H1 (cell line): Measurements from ENCODE around the gene CSE1L. TPM values are rescaled to one million over a fixed set of nuclear protein-coding genes. Genes with fewer than 3 reads are reported as not detected.
A peak's percentile ranks its signal among the peaks of the same experiment; 100 is the strongest.

Experiments
- JUND ChIP-seq: IDR thresholded peaks from 2 replicates; pipeline ENCODE4 v1.6.1; 2011; ENCODE audit warnings: mild to moderate bottlenecking, improper control_type of control experiment, low read length
- POLR2AphosphoS5 ChIP-seq: IDR thresholded peaks from 2 replicates; pipeline ENCODE4 v1.6.1; 2011; ENCODE audit warnings: low read depth, low read length
- SUZ12 ChIP-seq: fragments of 200-600 bp; sonication (generic); IDR thresholded peaks from 2 replicates; pipeline ENCODE4 v1.6.1; 2012; ENCODE audit warnings: mild to moderate bottlenecking, inconsistent platforms, low read length, moderate library complexity, mixed read lengths
- TCF12 ChIP-seq: IDR thresholded peaks from 2 replicates; pipeline ENCODE4 v1.6.1; 2011; ENCODE audit warnings: low read depth, mild to moderate bottlenecking, low read length
- TEAD4 ChIP-seq: IDR thresholded peaks from 2 replicates; pipeline ENCODE4 v1.6.1; 2012; ENCODE audit warnings: low read depth, low read length, inconsistent platforms, mixed read lengths
- YY1 ChIP-seq: IDR thresholded peaks from 2 replicates; pipeline ENCODE4 v1.6.1; 2011; ENCODE audit warnings: low read depth, mild to moderate bottlenecking, low read length
- polyA plus RNA-seq, 7 experiments: library from polyadenylated mRNA; depleted of rRNA in 3 of 7; stranded (reverse) in 5 of 7; unstranded in 2 of 7; fragments of >200 nt in 5 of 7; fragments of 200-250 nt in 2 of 7; gene quantifications; 1 replicate in 5 of 7; 2 replicates in 1 of 7; 4 replicates in 1 of 7; pipeline versions ENCODE4 v1.2.1 to v1.2.3, GENCODE V29; 2011 to 2013; ENCODE audit warnings: missing spikeins in 2 of 7, mixed read lengths in 2 of 7
- total RNA-seq: library from RNA; stranded (reverse); fragmentation: NEBNext Ultra II Directional; extraction: Animal tissue kit (Norgen Biotek cat#: 25700); gene quantifications from 2 replicates; pipeline ENCODE4 v1.2.1, GENCODE V29; 2021
- TF ChIP-seq, protein P1 (sequence below): fragments of 300-600 bp; sonication (generic); IDR thresholded peaks from 2 replicates; pipeline ENCODE4 v1.7.1; 2012; ENCODE audit warnings: low read length, moderate library complexity, mild to moderate bottlenecking, inconsistent platforms; ENCODE audit not compliant: insufficient replicate concordance
- TF ChIP-seq, protein P2 (sequence below), 3 experiments: IDR thresholded peaks; 1 replicate in 2 of 3; 2 replicates in 1 of 3; pipeline versions ENCODE4 v1.5.1 to v1.6.1; 2011; ENCODE audit warnings: low read length in 3 of 3, mild to moderate bottlenecking in 3 of 3, inconsistent platforms in 2 of 3, low read depth in 1 of 3, moderate library complexity in 1 of 3; ENCODE audit not compliant: insufficient read depth in 1 of 3; ENCODE audit errors: control extremely low read depth in 1 of 3

CSE1L gene
- total and polyA plus RNA-seq, 2 of the 8 experiments (the other 6 are each of a cell fraction or from before 2014, with no cell fraction given): 94.1 to 269 TPM

DNA sequence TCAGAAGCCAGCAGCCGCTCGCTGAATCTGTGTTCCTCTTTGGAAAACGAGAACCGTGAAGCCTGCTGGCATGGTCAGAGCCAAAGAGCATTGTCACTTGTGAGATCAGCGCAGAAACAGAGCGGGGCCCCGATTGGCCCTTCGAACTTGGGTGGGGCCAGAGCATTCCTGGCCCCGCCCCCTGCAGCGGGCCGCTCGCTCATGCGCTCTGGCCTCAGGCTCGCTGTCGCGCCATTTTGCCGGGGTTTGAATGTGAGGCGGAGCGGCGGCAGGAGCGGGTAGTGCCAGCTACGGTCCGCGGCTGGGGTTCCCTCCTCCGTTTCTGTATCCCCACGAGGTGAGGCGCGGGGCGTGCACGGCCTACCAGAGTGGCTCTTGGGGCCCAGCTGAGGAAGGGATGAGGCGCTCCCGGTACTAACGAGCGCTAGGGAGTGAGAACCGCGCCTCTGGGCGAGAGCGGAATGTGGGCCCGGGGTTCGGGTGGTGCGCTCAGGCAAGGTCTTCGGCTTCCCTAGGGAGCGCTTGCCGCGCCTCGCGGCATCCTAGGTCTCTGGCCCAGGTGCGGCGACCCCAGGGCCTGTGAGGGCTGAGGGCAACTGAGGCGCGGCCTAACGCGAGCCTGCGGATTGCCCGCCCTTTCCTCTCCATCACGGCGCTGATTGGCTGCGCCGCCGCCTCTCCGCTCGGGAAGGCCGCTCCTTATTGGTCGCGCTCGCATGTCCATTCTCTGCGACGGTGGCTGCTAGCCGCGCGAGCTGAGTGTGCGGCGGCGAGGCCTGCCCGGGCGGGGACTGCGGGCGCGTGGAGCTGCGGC, at the start of gene CSE1L (continued):
- TF ChIP-seq, protein P1, sequence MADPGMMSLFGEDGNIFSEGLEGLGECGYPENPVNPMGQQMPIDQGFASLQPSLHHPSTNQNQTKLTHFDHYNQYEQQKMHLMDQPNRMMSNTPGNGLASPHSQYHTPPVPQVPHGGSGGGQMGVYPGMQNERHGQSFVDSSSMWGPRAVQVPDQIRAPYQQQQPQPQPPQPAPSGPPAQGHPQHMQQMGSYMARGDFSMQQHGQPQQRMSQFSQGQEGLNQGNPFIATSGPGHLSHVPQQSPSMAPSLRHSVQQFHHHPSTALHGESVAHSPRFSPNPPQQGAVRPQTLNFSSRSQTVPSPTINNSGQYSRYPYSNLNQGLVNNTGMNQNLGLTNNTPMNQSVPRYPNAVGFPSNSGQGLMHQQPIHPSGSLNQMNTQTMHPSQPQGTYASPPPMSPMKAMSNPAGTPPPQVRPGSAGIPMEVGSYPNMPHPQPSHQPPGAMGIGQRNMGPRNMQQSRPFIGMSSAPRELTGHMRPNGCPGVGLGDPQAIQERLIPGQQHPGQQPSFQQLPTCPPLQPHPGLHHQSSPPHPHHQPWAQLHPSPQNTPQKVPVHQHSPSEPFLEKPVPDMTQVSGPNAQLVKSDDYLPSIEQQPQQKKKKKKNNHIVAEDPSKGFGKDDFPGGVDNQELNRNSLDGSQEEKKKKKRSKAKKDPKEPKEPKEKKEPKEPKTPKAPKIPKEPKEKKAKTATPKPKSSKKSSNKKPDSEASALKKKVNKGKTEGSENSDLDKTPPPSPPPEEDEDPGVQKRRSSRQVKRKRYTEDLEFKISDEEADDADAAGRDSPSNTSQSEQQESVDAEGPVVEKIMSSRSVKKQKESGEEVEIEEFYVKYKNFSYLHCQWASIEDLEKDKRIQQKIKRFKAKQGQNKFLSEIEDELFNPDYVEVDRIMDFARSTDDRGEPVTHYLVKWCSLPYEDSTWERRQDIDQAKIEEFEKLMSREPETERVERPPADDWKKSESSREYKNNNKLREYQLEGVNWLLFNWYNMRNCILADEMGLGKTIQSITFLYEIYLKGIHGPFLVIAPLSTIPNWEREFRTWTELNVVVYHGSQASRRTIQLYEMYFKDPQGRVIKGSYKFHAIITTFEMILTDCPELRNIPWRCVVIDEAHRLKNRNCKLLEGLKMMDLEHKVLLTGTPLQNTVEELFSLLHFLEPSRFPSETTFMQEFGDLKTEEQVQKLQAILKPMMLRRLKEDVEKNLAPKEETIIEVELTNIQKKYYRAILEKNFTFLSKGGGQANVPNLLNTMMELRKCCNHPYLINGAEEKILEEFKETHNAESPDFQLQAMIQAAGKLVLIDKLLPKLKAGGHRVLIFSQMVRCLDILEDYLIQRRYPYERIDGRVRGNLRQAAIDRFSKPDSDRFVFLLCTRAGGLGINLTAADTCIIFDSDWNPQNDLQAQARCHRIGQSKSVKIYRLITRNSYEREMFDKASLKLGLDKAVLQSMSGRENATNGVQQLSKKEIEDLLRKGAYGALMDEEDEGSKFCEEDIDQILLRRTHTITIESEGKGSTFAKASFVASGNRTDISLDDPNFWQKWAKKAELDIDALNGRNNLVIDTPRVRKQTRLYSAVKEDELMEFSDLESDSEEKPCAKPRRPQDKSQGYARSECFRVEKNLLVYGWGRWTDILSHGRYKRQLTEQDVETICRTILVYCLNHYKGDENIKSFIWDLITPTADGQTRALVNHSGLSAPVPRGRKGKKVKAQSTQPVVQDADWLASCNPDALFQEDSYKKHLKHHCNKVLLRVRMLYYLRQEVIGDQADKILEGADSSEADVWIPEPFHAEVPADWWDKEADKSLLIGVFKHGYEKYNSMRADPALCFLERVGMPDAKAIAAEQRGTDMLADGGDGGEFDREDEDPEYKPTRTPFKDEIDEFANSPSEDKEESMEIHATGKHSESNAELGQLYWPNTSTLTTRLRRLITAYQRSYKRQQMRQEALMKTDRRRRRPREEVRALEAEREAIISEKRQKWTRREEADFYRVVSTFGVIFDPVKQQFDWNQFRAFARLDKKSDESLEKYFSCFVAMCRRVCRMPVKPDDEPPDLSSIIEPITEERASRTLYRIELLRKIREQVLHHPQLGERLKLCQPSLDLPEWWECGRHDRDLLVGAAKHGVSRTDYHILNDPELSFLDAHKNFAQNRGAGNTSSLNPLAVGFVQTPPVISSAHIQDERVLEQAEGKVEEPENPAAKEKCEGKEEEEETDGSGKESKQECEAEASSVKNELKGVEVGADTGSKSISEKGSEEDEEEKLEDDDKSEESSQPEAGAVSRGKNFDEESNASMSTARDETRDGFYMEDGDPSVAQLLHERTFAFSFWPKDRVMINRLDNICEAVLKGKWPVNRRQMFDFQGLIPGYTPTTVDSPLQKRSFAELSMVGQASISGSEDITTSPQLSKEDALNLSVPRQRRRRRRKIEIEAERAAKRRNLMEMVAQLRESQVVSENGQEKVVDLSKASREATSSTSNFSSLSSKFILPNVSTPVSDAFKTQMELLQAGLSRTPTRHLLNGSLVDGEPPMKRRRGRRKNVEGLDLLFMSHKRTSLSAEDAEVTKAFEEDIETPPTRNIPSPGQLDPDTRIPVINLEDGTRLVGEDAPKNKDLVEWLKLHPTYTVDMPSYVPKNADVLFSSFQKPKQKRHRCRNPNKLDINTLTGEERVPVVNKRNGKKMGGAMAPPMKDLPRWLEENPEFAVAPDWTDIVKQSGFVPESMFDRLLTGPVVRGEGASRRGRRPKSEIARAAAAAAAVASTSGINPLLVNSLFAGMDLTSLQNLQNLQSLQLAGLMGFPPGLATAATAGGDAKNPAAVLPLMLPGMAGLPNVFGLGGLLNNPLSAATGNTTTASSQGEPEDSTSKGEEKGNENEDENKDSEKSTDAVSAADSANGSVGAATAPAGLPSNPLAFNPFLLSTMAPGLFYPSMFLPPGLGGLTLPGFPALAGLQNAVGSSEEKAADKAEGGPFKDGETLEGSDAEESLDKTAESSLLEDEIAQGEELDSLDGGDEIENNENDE: no peak
- TF ChIP-seq SUZ12 (no peak), POLR2AphosphoS5 (peak; percentile 95), JUND (no peak), TEAD4 (no peak; the same call in 1 of the 2 replicates), YY1 (peak; percentile 93), TCF12 (no peak)
- TF ChIP-seq, protein P2, sequence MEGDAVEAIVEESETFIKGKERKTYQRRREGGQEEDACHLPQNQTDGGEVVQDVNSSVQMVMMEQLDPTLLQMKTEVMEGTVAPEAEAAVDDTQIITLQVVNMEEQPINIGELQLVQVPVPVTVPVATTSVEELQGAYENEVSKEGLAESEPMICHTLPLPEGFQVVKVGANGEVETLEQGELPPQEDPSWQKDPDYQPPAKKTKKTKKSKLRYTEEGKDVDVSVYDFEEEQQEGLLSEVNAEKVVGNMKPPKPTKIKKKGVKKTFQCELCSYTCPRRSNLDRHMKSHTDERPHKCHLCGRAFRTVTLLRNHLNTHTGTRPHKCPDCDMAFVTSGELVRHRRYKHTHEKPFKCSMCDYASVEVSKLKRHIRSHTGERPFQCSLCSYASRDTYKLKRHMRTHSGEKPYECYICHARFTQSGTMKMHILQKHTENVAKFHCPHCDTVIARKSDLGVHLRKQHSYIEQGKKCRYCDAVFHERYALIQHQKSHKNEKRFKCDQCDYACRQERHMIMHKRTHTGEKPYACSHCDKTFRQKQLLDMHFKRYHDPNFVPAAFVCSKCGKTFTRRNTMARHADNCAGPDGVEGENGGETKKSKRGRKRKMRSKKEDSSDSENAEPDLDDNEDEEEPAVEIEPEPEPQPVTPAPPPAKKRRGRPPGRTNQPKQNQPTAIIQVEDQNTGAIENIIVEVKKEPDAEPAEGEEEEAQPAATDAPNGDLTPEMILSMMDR (IDR thresholded peaks at IDR 0.05; ENCODE audit: control extremely low read depth in 1 of 3, insufficient read depth in 1 of 3, low read depth in 1 of 3, low read length in 3 of 3): no peak
